GM12878 (cell line): Measurements from ENCODE around the gene GSTP1. TPM values are rescaled to one million over a fixed set of nuclear protein-coding genes. Genes with fewer than 3 reads are reported as not detected.

Source experiments
- ATAC-seq: fragments of 200-7000 bp; cut with Tn5 transposase; 3 replicates; pipeline ENCODE4 v1.9.1; 2020; ENCODE audit warnings: mild to moderate bottlenecking, moderate library complexity
- BruUV-seq: library from RNA; stranded (reverse); fragments of 400-500 nt; replicated peaks from 2 replicates; lab custom pipeline; 2021; lab: Mats Ljungman, UMichigan
- CTCF ChIA-PET: fragments of 300-600 bp; sonication (Branson Sonifier 250); formaldehyde crosslinking; extraction: SDS; loops from one replicate; lab custom pipeline; 2021; ENCODE audit warnings: inconsistent platforms; lab: Yijun Ruan, JAX
- POLR2A ChIA-PET: fragments of 350-600 bp; formaldehyde crosslinking; extraction: SDS; loops from one replicate; lab custom pipeline; 2021; ENCODE audit warnings: inconsistent platforms; lab: Charles Lee
- RAD21 ChIA-PET: fragments of 300-600 bp; sonication (Branson Sonifier 250); formaldehyde crosslinking; loops from one replicate; lab custom pipeline; 2023; ENCODE audit warnings: antibody characterized with exemption; ENCODE audit not compliant: unreplicated experiment; lab: Charles Lee
- SMC1A ChIA-PET: fragments of 300-600 bp; sonication (Branson Sonifier 250); formaldehyde crosslinking; loops from one replicate; lab custom pipeline; 2023; ENCODE audit not compliant: unreplicated experiment, uncharacterized antibody; lab: Charles Lee
- DNase-seq: peaks from one replicate; pipeline ENCODE4 v3.0.0-alpha.2; 2011; ENCODE audit warnings: low read depth, low spot score
- FAIRE-seq: peaks from 3 replicates; lab custom pipeline; 2011; peaks lifted over from hg19 to GRCh38; lab: Jason Lieb, UNC
- H2AFZ ChIP-seq: 2 replicates; pipeline ENCODE4 v1.6.0; 2011; ENCODE audit warnings: low read depth, low read length, control low read depth; ENCODE audit not compliant: control insufficient read depth
- H3K27ac ChIP-seq: 2 replicates; pipeline ENCODE4 v1.5.1; 2011; ENCODE audit warnings: control low read depth; ENCODE audit not compliant: control insufficient read depth, insufficient read depth
- H3K27me3 ChIP-seq, 2 experiments: replicated peaks in 1 of 2; 2 replicates each; pipeline versions ENCODE4 v1.6.0 to v1.6.1; 2011; ENCODE audit warnings: low read length in 1 of 2; ENCODE audit not compliant: control insufficient read depth in 2 of 2, insufficient read depth in 2 of 2
- H3K36me3 ChIP-seq, 2 experiments: 2 replicates each; pipeline ENCODE4 v1.5.1; 2011; ENCODE audit warnings: low read length in 1 of 2; ENCODE audit not compliant: control insufficient read depth in 2 of 2, insufficient read depth in 2 of 2
- H3K4me1 ChIP-seq: 2 replicates; pipeline ENCODE4 v1.6.1; 2011; ENCODE audit warnings: mild to moderate bottlenecking, low read length, moderate library complexity, mixed read lengths; ENCODE audit not compliant: control insufficient read depth, insufficient read depth
- H3K4me2 ChIP-seq: 2 replicates; pipeline ENCODE4 v1.6.0; 2011; ENCODE audit warnings: control low read depth; ENCODE audit not compliant: control insufficient read depth, insufficient read depth
- H3K4me3 ChIP-seq: fragments of 200-600 bp; sonication (generic); 2 replicates; pipeline ENCODE4 v1.5.1; 2016
- H3K79me2 ChIP-seq: 2 replicates; pipeline ENCODE4 v1.6.0; 2011; ENCODE audit warnings: low read length; ENCODE audit not compliant: control insufficient read depth, insufficient read depth
- H3K9ac ChIP-seq: 2 replicates; pipeline ENCODE4 v1.8.0; 2011; ENCODE audit warnings: low read length, control low read depth, mixed read lengths; ENCODE audit not compliant: control insufficient read depth, insufficient read depth
- H3K9me3 ChIP-seq: replicated peaks from 3 replicates; pipeline ENCODE4 v1.5.1; 2011; ENCODE audit warnings: mild to moderate bottlenecking, low read length; ENCODE audit not compliant: control insufficient read depth, insufficient read depth
- H4K20me1 ChIP-seq: 2 replicates; pipeline ENCODE4 v1.6.0; 2011; ENCODE audit not compliant: control insufficient read depth, insufficient read depth
- CTCF ChIP-seq, 3 experiments: IDR thresholded peaks in 2 of 3; conservative IDR thresholded peaks in 1 of 3; 2 replicates each; pipeline ENCODE4 v1.5.1; 2011; ENCODE audit warnings: low read depth in 3 of 3, low read length in 3 of 3, mild to moderate bottlenecking in 3 of 3, control low read depth in 2 of 3, moderate library complexity in 2 of 3, inconsistent platforms in 1 of 3, mixed read lengths in 1 of 3; ENCODE audit not compliant: control insufficient read depth in 2 of 3, insufficient read depth in 1 of 3; ENCODE audit errors: extremely low read depth in 1 of 3
- MTA3 ChIP-seq: IDR thresholded peaks from 2 replicates; pipeline ENCODE4 v1.6.1; 2012; ENCODE audit warnings: low read length, inconsistent platforms, borderline replicate concordance
- RAD21 ChIP-seq: IDR thresholded peaks from 2 replicates; pipeline ENCODE4 v1.6.1; 2011; ENCODE audit warnings: mild to moderate bottlenecking, low read depth, low read length, moderate library complexity; ENCODE audit not compliant: insufficient read depth
- SMARCA5 ChIP-seq: fragments of 450-650 bp; IDR thresholded peaks from 2 replicates; pipeline ENCODE4 v1.6.1; 2017; ENCODE audit warnings: mild to moderate bottlenecking
- SMC3 ChIP-seq: IDR thresholded peaks from 2 replicates; pipeline ENCODE4 v1.6.1; 2011; ENCODE audit warnings: low read length, improper control_type of control experiment, borderline replicate concordance
- USF2 ChIP-seq: IDR thresholded peaks from 2 replicates; pipeline ENCODE4 v1.6.1; 2011; ENCODE audit warnings: low read depth, low read length, improper control_type of control experiment, borderline replicate concordance
- ZNF24 ChIP-seq: fragments of 450-650 bp; IDR thresholded peaks from 2 replicates; pipeline ENCODE4 v1.6.1; 2017; ENCODE audit warnings: antibody characterized with exemption, mild to moderate bottlenecking
- WGBS: methylation state at CpG from one replicate; pipeline ENCODE4 v1.1.6; 2016; ENCODE audit warnings: low lambda C conversion rate; ENCODE audit not compliant: insufficient replicate concordance, insufficient coverage; ENCODE audit errors: missing lambda C conversion rate; 5-methylcytosine and 5-hydroxymethylcytosine counted together
- in situ Hi-C: fragments of 300-500 bp; cut with MboI; formaldehyde crosslinking; loops from 9 replicates; pipeline ENCODE4 v1.14.3; 2018; ENCODE audit warnings: mixed read lengths
- intact Hi-C: fragments of 100-400 bp; cut with micrococcal nuclease; formaldehyde crosslinking; loops from one replicate; pipeline ENCODE4 v1.14.2; 2022; ENCODE audit not compliant: unreplicated experiment
- polyA plus RNA-seq, 11 experiments: library from polyadenylated mRNA; depleted of rRNA in 4 of 11; unstranded in 6 of 11; stranded (reverse) in 5 of 11; fragments of >200 nt; fragmentation: Nextera tagmentation in 4 of 11; fragmentation: Illumina TruSeq in 1 of 11; extraction: Ambion mirVana in 4 of 11; extraction: Trizol in 1 of 11; gene quantifications; 1 replicate in 1 of 11; 2 replicates in 10 of 11; pipeline versions ENCODE4 v1.2.1 to v1.2.3, GENCODE V29; 2011 to 2016; ENCODE audit warnings: inconsistent platforms in 2 of 11, missing spikeins in 2 of 11, low read depth in 1 of 11
- total RNA-seq, 4 experiments: library from RNA; depleted of rRNA in 3 of 4; stranded (reverse); fragments of >200 nt in 3 of 4; fragmentation: Illumina TruSeq in 1 of 4; extraction: Trizol in 1 of 4; gene quantifications; 2 replicates each; pipeline versions ENCODE4 v1.2.1 to v1.2.3, GENCODE V29; 2013 to 2021

Gene GSTP1
- total and polyA plus RNA-seq, 10 of the 15 experiments (the other 5 are each of a cell fraction or from before 2014, with no cell fraction given) = 469 to 1,788 (median 955) TPM

DNA sequence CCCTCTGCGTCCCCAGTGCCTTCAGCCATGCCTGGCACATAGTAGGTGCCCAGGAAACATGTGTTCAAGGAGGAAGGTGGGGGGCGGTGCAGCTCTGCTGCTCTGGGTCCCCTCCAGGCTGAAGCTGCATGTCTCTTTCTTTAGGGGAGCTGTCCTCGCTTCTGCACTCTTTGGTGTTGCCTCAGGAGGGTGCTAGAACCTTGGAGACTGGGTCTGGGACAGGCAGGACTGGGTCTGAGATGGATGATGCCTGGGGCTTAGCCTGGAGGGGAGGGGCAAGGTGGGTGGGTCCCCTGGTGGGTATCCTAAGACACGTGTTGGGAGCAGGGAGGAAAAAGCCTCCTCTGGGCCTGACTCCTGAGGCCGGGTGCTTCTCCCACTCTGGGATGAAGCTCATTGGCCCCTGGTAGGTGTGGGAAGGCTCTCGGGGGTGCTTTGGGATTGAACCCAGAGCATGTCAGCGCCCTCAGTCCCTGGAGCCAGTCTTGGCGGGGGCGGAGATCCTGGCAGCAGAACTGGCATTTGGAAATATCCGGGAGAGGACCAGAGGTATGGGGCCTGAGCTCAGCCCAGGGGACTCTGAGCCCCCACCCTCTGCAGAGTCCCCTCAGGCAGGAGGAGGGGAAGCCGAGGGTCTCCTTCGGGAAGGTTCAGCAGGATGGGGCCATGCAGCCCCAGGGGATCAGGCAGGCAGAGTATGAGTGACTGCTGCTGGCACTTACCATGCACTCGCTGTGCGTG lies 6.7 kb upstream of the GSTP1 start:
- Histone ChIP-seq H3K36me3 (no peaks in the 10 kb centered on the region), H3K27me3 (peaks cover 0 to 1% of the 10 kb centered on the region in 2 experiments; a peak in 2 of 4 replicates), H3K4me1 (peaks cover 17% of the 10 kb centered on the region), H3K4me2 (no peak overlapping the region), H3K9me3 (no peaks in the 10 kb centered on the region; the same call in 2 of the 3 replicates), H3K4me3 (no peak overlapping the region), H3K27ac (no peak overlapping the region), H4K20me1 (no peaks in the 10 kb centered on the region), H2AFZ (no peak overlapping the region), H3K79me2 (no peaks in the 10 kb centered on the region), H3K9ac (no peak overlapping the region)
- peak; percentile 64 for ATAC-seq
- DNase-seq = no peak
- ChIA-PET CTCF (interaction anchor here (0.8 to 3.6 kb wide), 14 partner anchors 11 to 231 kb away, joined by 3 to 26 read pairs (median 4); partner anchors contain the start of genes NUDT8 and TBX10), RAD21 (interaction anchor here (0.6 to 3.0 kb wide), 9 partner anchors 31 to 218 kb away, joined by 3 to 25 read pairs (median 4); partner anchors contain the start of genes NUDT8 and PPP1CA), POLR2A (interaction anchor here (1.0 kb wide), 1 partner anchor 15 kb away, joined by 3 read pairs; no protein-coding TSS in a partner anchor), SMC1A (interaction anchor here (0.9 to 3.8 kb wide), 5 partner anchors 42 to 114 kb away, joined by 3 to 21 read pairs (median 4); no protein-coding TSS in a partner anchor)
- intact Hi-C loops (loop anchor here (5.0 kb wide), 1 partner anchor 70 kb away; the partner anchor contains the start of genes CDK2AP2 and PITPNM1), in situ Hi-C loops (no loop called here)
- 48% methylated on average over 14 of the region's 14 CpGs for WGBS
- TF ChIP-seq MTA3 (no peak), RAD21 (peak; percentile 70), SMARCA5 (no peak), ZNF24 (no peak), CTCF (IDR thresholded peaks at IDR 0.05 in 2 of 3, conservative IDR thresholded peaks at IDR 0.05 in 1 of 3; ENCODE audit: control insufficient read depth in 2 of 3, extremely low read depth in 1 of 3, insufficient read depth in 1 of 3, low read depth in 3 of 3, low read length in 3 of 3) (peak; percentile 31 to 49 (median 40); a peak in 4 of 6 replicates), USF2 (no peak), SMC3 (peak; percentile 45; the same call in 1 of the 2 replicates)
- BruUV-seq = no TSS peak
- no peak for FAIRE-seq
